Measurements from ENCODE around the gene ZFP1.
"Not testable (repeated sequence)": the region's sequence is repeated elsewhere in the genome, so short reads cannot be mapped to it uniquely, and the experiment has no call there.

Gene ZFP1

GRCh38 chr16:75203667-75204409 is 55.5 kb downstream of the ZFP1 start:
- DNase-seq (ENCODE audit: low read depth in 3 of 3): no peak

GRCh38 chr16:75204410-75204758 is 56.1 kb downstream of the ZFP1 start:
- DNase-seq (ENCODE audit: low read depth in 3 of 3): no peak

- not testable (repeated sequence) for DNase-seq (ENCODE audit: low read depth in 3 of 3)
Measured at GRCh38 chr16:75204905-75205304, 56.6 kb downstream of the ZFP1 start.

- DNase-seq (ENCODE audit: low read depth in 3 of 3): not testable (repeated sequence)
Measured at GRCh38 chr16:75205438-75205837, 57.1 kb downstream of the ZFP1 start.

GRCh38 chr16:75205961-75206748 is 57.8 kb downstream of the ZFP1 start:
- DNase-seq (ENCODE audit: low read depth in 3 of 3): not testable (repeated sequence)

GRCh38 chr16:75206749-75207451 is 58.6 kb downstream of the ZFP1 start, which contains the start of gene CTRB2:
CTRB2 (minus strand) TSS chr16:75207161; CDS start chr16:75207141, 20 bp downstream.
- no peak for DNase-seq (ENCODE audit: low read depth in 3 of 3)

GRCh38 chr16:75207831-75208230 is 59.5 kb downstream of the ZFP1 start:
- no peak for DNase-seq (ENCODE audit: low read depth in 3 of 3)

- no peak for DNase-seq (ENCODE audit: low read depth in 3 of 3)
Measured at GRCh38 chr16:75208242-75208825, 60.0 kb downstream of the ZFP1 start.

GRCh38 chr16:75208861-75209505 is 60.7 kb downstream of the ZFP1 start:
- no peak for DNase-seq (ENCODE audit: low read depth in 3 of 3)

- not testable (repeated sequence) for DNase-seq (ENCODE audit: low read depth in 3 of 3)
Measured at GRCh38 chr16:75209514-75209913, 61.2 kb downstream of the ZFP1 start.

- DNase-seq (ENCODE audit: low read depth in 3 of 3): no peak
Measured at GRCh38 chr16:75209944-75210343, 61.6 kb downstream of the ZFP1 start.

- DNase-seq (ENCODE audit: low read depth in 3 of 3): not testable (repeated sequence)
Measured at GRCh38 chr16:75211286-75211685, 63.0 kb downstream of the ZFP1 start.

GRCh38 chr16:75216127-75216526 is 67.8 kb downstream of the ZFP1 start:
- DNase-seq (ENCODE audit: low read depth in 3 of 3): no peak

- no peak for DNase-seq (ENCODE audit: low read depth in 3 of 3)
Measured at GRCh38 chr16:75216576-75216975, 68.3 kb downstream of the ZFP1 start.

- DNase-seq (ENCODE audit: low read depth in 3 of 3): no peak
Measured at GRCh38 chr16:75217389-75217851, 69.1 kb downstream of the ZFP1 start.

- no peak for DNase-seq (ENCODE audit: low read depth in 3 of 3)
Measured at GRCh38 chr16:75218256-75219076, 70.1 kb downstream of the ZFP1 start, which contains the start of gene CTRB1. CTRB1 (plus strand) TSS chr16:75218988; CDS start chr16:75219008, 20 bp downstream.

GRCh38 chr16:75219088-75219487 is 70.8 kb downstream of the ZFP1 start:
- no peak for DNase-seq (ENCODE audit: low read depth in 3 of 3)

GRCh38 chr16:75219838-75220237 is 71.5 kb downstream of the ZFP1 start:
- DNase-seq (ENCODE audit: low read depth in 3 of 3): no peak

Measured in stimulated activated CD4-positive, alpha-beta T cell treated with anti-CD3 and anti-CD28 coated beads, TNF-alpha, amount 100 ng/mL, for 4 hours (primary cell).